Inferior parietal cortex (tissue), 1 donor: ENCODE results near the gene RAB11A.

ENCODE experiments used
- DNase-seq: peaks from one replicate; pipeline ENCODE4 v3.0.0-alpha.2; 2016; ENCODE audit errors: extremely low spot score

RAB11A gene

GRCh38 chr15:65885668-65886218 lies 16.5 kb downstream of the RAB11A start:
- no peak for DNase-seq

DNA sequence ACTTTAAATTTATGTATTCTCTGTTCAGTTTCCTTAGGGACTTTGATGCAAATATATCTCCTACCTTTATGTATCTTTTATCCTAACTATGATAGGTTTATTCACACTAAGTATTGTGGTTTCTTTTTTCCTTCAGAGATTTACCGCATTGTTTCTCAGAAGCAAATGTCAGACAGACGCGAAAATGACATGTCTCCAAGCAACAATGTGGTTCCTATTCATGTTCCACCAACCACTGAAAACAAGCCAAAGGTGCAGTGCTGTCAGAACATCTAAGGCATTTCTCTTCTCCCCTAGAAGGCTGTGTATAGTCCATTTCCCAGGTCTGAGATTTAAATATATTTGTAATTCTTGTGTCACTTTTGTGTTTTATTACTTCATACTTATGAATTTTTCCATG lies 18.3 kb downstream of the RAB11A start:
- no peak for DNase-seq

DNA sequence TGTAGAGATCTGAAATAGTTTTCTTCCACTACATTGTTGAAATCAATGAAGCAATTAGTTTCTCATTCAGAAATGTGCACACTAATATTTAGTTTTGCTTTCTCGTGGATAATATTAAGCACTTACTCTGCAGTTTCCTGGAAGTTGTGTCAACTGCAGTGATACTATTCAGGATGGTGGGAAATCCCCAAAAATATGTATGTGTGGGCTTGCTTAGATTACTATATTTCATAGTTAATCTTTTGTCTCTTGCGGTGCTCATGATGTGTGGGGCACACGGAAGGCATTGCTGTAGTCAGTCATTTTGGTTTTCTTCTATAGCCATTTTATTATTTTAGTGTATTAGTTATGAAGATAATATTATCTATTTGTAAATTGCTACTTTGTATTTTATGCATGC lies 19.7 kb downstream of the RAB11A start:
- DNase-seq, result no peak

GRCh38 chr15:65893060-65893459 lies 23.8 kb downstream of the RAB11A start:
- DNase-seq, result no peak

DNA sequence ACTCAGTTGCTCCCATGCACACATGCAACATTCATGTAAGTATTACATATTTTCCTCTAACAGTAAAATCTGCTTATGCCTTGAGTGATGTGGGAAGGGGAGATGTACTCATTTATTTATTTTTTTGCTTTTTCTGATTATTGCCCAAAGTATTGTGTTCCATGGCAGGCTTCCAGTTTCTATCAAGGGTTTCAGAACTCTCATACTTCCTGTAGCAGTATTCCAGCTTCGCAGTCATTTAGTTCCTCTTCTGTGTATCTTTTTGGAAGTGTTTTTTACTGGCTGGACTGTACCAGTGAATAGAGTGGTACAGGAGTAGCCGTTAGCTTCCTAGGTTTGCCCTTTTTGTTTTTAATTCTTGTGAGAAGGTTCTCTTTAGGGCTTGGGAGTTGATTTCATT lies 26.9 kb downstream of the RAB11A start:
- no peak for DNase-seq

- DNase-seq, result no peak
These were observed 31.2 kb downstream of the RAB11A start for GRCh38 chr15:65900488-65900887.

GRCh38 chr15:65901336-65901735 lies 32.0 kb downstream of the RAB11A start:
- no peak for DNase-seq

DNA sequence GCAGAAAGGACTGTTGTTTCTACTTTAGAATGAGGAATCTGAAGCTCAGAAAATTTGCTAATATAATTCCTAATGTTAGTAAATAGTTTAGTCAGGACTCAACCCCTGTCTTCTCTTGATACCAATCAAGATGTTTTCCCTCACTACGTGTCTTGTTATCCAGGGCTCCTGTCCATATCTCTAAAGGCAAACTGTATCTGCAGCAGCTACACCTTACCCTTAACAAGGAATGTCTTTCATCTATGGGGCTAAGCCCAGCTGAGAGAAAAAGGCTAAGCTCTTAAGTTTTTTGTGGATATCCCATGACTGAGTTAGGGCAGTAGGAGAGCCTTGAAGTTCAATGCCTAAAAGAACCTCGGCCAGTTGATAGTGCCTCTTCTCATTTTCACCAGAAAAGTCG lies 32.5 kb downstream of the RAB11A start:
- DNase-seq, result no peak

GRCh38 chr15:65902373-65902772 lies 33.1 kb downstream of the RAB11A start:
- DNase-seq, result peak; percentile 26

GRCh38 chr15:65903296-65904073 lies 34.2 kb downstream of the RAB11A start:
- no peak for DNase-seq

DNA sequence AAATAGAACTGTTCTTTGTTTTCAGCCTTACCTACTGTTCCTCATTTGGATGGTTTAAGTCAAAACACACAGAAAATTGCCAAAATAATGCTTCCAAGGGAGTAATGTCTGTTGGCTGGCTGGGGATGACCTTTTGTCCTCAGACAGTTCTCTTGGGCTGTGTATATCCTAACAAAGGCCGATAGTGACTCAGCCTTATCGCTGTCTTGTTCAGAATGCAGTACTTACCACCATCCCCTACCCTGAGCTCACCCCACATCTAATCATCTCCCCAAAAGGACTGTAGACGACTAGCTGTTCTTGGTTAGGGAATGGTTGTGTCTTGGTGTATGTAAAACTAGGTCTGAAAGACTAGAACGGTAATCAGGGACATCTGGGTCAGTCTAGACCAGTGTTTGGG lies 35.0 kb downstream of the RAB11A start:
- no peak for DNase-seq

GRCh38 chr15:65906396-65906795 lies 37.1 kb downstream of the RAB11A start:
- DNase-seq, result no peak

GRCh38 chr15:65907661-65908060 lies 38.4 kb downstream of the RAB11A start:
- no peak for DNase-seq

- no peak for DNase-seq
These were observed 39.6 kb downstream of the RAB11A start for GRCh38 chr15:65908876-65909275.

- no peak for DNase-seq
These were observed 40.5 kb downstream of the RAB11A start for GRCh38 chr15:65909831-65910230.

DNA sequence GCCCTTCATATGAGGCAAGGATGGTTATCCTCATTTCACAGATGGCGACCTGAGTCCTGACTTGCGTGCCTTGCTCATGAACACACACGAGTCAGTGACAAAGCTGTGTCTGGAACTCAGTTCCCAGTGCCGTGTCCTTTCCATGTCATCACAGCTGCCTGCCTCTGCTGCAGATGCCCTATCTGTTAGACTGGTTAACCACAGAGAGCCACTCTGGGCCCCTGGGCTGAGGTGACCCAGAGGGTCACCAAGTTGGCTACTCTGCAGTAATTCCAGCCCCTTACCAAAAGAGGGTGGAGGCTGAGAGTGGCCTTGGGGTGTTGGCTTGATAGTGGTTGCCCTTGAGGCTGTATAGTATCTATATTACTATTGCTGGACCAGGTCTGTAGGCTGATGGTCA lies 41.0 kb downstream of the RAB11A start:
- no peak for DNase-seq

- no peak for DNase-seq
These were observed 42.9 kb downstream of the RAB11A start for GRCh38 chr15:65912235-65912634.

- no peak for DNase-seq
These were observed 44.4 kb downstream of the RAB11A start for GRCh38 chr15:65913631-65914199.

- DNase-seq, result no peak
These were observed 45.1 kb downstream of the RAB11A start for GRCh38 chr15:65914386-65914785.

DNA sequence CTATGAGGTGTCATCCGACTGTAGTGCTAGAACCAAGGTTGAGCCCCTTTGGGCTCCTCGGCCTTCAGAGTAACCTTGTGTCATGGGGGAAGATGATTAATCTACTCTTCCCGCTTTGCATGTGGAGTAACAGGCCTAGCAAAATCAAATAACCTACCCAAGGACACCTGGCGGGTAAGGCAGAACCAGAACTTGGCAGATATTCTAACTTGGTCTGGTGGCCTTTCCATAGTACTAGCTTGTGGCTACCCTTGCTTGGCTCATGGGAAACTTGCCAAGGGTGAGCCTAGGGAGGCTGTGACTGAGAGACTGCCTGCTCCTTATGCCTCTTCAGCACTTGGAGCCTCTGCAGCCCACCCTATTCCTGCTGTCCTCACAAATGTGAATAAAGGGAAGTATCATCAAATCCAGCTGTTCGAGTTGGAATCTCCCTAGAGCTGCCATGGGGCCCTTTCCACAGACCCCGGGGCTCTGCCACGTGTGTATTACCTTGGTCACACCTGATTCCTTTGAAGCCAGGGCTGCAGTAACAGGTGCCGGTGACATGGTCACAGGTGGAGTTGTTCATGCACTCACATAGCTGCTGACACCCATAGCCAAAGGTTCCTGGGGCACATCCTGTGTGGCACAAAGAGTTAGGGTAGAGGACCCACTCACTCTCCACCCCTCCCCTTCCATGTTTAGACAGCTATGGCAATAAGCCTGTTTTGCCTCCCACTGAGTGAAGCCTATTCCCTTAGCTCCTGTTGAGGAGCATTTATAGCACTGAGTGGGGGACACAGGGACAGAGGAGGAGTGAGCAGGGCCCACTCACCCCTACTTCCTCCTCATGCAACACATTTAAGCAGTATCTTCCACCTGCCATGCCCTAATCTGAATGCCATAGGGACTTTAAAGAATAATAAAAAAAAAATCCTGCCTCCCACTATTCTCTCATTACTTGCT lies 46.0 kb downstream of the RAB11A start:
- DNase-seq, result no peak

DNA sequence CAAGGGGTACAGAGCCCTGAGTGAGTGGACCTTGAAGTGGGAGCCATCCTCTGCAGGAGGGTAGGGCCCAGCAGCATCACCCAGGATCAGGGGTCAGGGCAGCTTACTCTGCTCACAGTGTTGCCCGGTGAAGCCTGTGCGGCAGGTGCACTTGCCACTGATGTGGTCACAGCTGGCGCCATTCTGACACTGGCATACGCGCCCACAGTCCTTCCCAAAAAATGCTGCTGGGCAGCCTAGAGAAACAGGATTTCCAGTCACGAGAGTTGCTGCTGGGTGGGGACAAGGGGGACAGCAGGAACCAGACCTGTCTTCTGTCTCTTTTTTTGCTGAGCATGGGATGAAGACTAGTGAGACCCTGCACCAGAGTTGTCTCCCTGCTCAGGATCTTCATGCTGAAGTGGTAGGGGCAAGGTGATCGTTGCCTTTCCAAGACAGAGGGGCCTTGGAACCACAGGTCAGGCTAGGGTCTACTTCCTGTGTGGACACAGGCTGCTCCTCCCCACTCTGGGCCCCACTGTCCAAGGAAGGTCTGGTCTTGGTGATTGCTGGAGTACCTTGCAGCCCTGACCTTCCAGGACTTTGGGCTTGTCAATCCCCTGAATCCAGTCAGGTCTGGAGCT lies 46.9 kb downstream of the RAB11A start:
- DNase-seq, result no peak
